Upper lobe of right lung (tissue), 1 donor: ENCODE data around the gene SH3YL1. TPM values are rescaled to one million over a fixed set of nuclear protein-coding genes. Genes with fewer than 3 reads are reported as not detected.

Experiments used
- ATAC-seq: fragments of 200-7000 bp; cut with Tn5 transposase; one replicate; pipeline ENCODE4 v1.9.1; 2020; ENCODE audit warnings: mild to moderate bottlenecking, moderate library complexity
- DNase-seq: peaks from one replicate; pipeline ENCODE4 v3.0.0-alpha.2; 2020
- H3K27ac ChIP-seq: fragments of 200-600 bp; one replicate; pipeline ENCODE4 v1.8.0; 2022
- H3K27me3 ChIP-seq: fragments of 200-600 bp; one replicate; pipeline ENCODE4 v1.8.0; 2022; ENCODE audit warnings: mild to moderate bottlenecking
- H3K36me3 ChIP-seq: fragments of 200-600 bp; one replicate; pipeline ENCODE4 v1.8.0; 2022
- H3K4me1 ChIP-seq: fragments of 200-600 bp; one replicate; pipeline ENCODE4 v1.8.0; 2022
- H3K4me3 ChIP-seq: fragments of 200-600 bp; one replicate; pipeline ENCODE4 v1.8.0; 2022; ENCODE audit warnings: mild to moderate bottlenecking
- H3K9me3 ChIP-seq: fragments of 200-600 bp; one replicate; pipeline ENCODE4 v1.8.0; 2022
- CTCF ChIP-seq: fragments of 200-600 bp; IDR thresholded peaks from one replicate; pipeline ENCODE4 v1.8.0; 2022; ENCODE audit warnings: antibody characterized with exemption
- intact Hi-C: fragments of 100-400 bp; cut with DNase I; formaldehyde crosslinking; loops from one replicate; pipeline ENCODE4 v1.11.0; 2022
- total RNA-seq: library from RNA; stranded (reverse); fragmentation: NEBNext Ultra II Directional; extraction: Animal tissue kit (Norgen Biotek cat#: 25700); gene quantifications from one replicate; pipeline ENCODE4 v1.2.1, GENCODE V29; 2021
- donor health status: DM: no; HTN: yes; CAD: no; lungs with severe emphysema.

Gene SH3YL1
- total RNA-seq, 1 donor from 2014 or later, result 48.3 TPM

- Histone ChIP-seq H3K4me1 (no peaks in the 10 kb centered on the region), H3K4me3 (no peak overlapping the region), H3K27ac (no peak overlapping the region), H3K36me3 (no peaks in the 10 kb centered on the region), H3K27me3 (no peaks in the 10 kb centered on the region), H3K9me3 (no peaks in the 10 kb centered on the region)
- no peak for TF ChIP-seq CTCF
- intact Hi-C loops, result no loop called here
- no peak for DNase-seq
- ATAC-seq, result peak; percentile 50
Observed at GRCh38 chr2:201648-202433, 62.0 kb downstream of the SH3YL1 start.

GRCh38 chr2:199041-199966 is 64.5 kb downstream of the SH3YL1 start:
- Histone ChIP-seq H3K4me3 (no peak overlapping the region), H3K36me3 (no peaks in the 10 kb centered on the region), H3K4me1 (no peaks in the 10 kb centered on the region), H3K27me3 (no peaks in the 10 kb centered on the region), H3K27ac (no peak overlapping the region), H3K9me3 (no peaks in the 10 kb centered on the region)
- TF ChIP-seq CTCF, result no peak
- DNase-seq (no peak), ATAC-seq (no peak)
- intact Hi-C loops, result no loop called here

GRCh38 chr2:196406-196805 is 67.4 kb downstream of the SH3YL1 start:
- no peak overlapping the region for H3K27ac ChIP-seq
- no peaks in the 10 kb centered on the region for H3K27me3 ChIP-seq
- ATAC-seq (no peak), DNase-seq (no peak)
- no peak for TF ChIP-seq CTCF
- H3K4me1 ChIP-seq, result no peaks in the 10 kb centered on the region
- H3K9me3 ChIP-seq, result no peaks in the 10 kb centered on the region
- H3K36me3 ChIP-seq, result no peaks in the 10 kb centered on the region
- H3K4me3 ChIP-seq, result no peak overlapping the region
- intact Hi-C loops, result no loop called here

GRCh38 chr2:195932-196331 is 67.9 kb downstream of the SH3YL1 start:
- TF ChIP-seq CTCF, result no peak
- H3K27me3 ChIP-seq, result no peaks in the 10 kb centered on the region
- intact Hi-C loops, result no loop called here
- DNase-seq, result no peak
- no peaks in the 10 kb centered on the region for H3K9me3 ChIP-seq
- no peak overlapping the region for H3K4me3 ChIP-seq
- no peak for ATAC-seq
- no peaks in the 10 kb centered on the region for H3K4me1 ChIP-seq
- H3K27ac ChIP-seq, result no peak overlapping the region
- H3K36me3 ChIP-seq, result no peaks in the 10 kb centered on the region

- TF ChIP-seq CTCF, result no peak
- intact Hi-C loops, result no loop called here
- Histone ChIP-seq H3K9me3 (no peaks in the 10 kb centered on the region), H3K4me1 (no peaks in the 10 kb centered on the region), H3K27ac (peak overlapping the region; percentile 69), H3K27me3 (no peaks in the 10 kb centered on the region), H3K36me3 (no peaks in the 10 kb centered on the region), H3K4me3 (no peak overlapping the region)
- ATAC-seq (peak; percentile 56), DNase-seq (no peak)
Observed at GRCh38 chr2:193141-193671, 70.6 kb downstream of the SH3YL1 start.
